ENCODE results near the gene THRSP. TPM values are rescaled to one million over a fixed set of nuclear protein-coding genes. Genes with fewer than 3 reads are reported as not detected.

The THRSP gene
- total RNA-seq, 1 experiment from 2014 or later = not detected

GRCh38 chr11:78067704-78068103 is 4.0 kb downstream of the THRSP start:
- H4K8ac ChIP-seq (replicated peaks; ENCODE audit: insufficient read length, low read depth, low read length) = no peak overlapping the region
- H2BK5ac ChIP-seq (ENCODE audit: insufficient read length, low read length) = no peak overlapping the region
- no peaks in the 10 kb centered on the region for H3K79me1 ChIP-seq (ENCODE audit: insufficient read depth, low read depth, low read length, poor library complexity, severe bottlenecking)
- no peak overlapping the region for H3K23ac ChIP-seq (ENCODE audit: insufficient read length, low read depth, low read length)
- H2BK20ac ChIP-seq (ENCODE audit: low read depth, low read length, poor library complexity, severe bottlenecking) = no peak overlapping the region
- no peaks in the 10 kb centered on the region for H3K4me1 ChIP-seq (ENCODE audit: insufficient read depth, low read length)
- no peak overlapping the region for H4K5ac ChIP-seq (ENCODE audit: insufficient read length, low read depth, low read length)
- no CpG with 5 or more reads among the region's 4 CpGs for WGBS (ENCODE audit: extremely low coverage, insufficient read length, low lambda C conversion rate)
- no peaks in the 10 kb centered on the region for H4K20me1 ChIP-seq (ENCODE audit: control insufficient read depth, insufficient read depth, insufficient read length)
- no peak overlapping the region for H2BK15ac ChIP-seq (ENCODE audit: low read depth, low read length)
- H3K79me2 ChIP-seq (ENCODE audit: insufficient read depth, low read length) = peaks cover 1% of the 10 kb centered on the region; the same call in 1 of the 2 replicates
- H3T11ph ChIP-seq (ENCODE audit: low read length) = no peak overlapping the region
- H3K9ac ChIP-seq (ENCODE audit: extremely low read depth, insufficient read length, low read length) = no peak overlapping the region
- H3K27me3 ChIP-seq (ENCODE audit: insufficient read depth, low read length) = no peaks in the 10 kb centered on the region
- H3K9me3 Mint-ChIP-seq = no peaks in the 10 kb centered on the region
- no peak overlapping the region for H3K4ac ChIP-seq (ENCODE audit: low read depth, low read length)
- no peak overlapping the region for H3K56ac ChIP-seq (ENCODE audit: insufficient read length, low read depth, low read length)
- H2AK5ac ChIP-seq (ENCODE audit: insufficient read length, low read length) = no peak overlapping the region
- peaks cover 21 to 48% (median 46%) of the 10 kb centered on the region in 3 experiments; a peak in 6 of 7 replicates for H3K36me3 Mint-ChIP-seq (ENCODE audit: insufficient read depth in 1 of 3, low read depth in 3 of 3)
- no peak overlapping the region for H3K27ac ChIP-seq (ENCODE audit: insufficient read length, low read depth, low read length)
- no peak overlapping the region for H3K4me2 ChIP-seq (ENCODE audit: insufficient read depth, insufficient read length, low read length)
- no peaks in the 10 kb centered on the region for H3K27me3 Mint-ChIP-seq (ENCODE audit: low read depth)
- no peak for DNase-seq
- H4K91ac ChIP-seq (ENCODE audit: insufficient read length, low read depth, low read length) = no peak overlapping the region
- no peak for TF ChIP-seq CTCF (conservative IDR thresholded peaks at IDR 0.05)
- H3K27ac Mint-ChIP-seq = no peak overlapping the region; a peak in 1 of 7 replicates
- H2BK12ac ChIP-seq (ENCODE audit: insufficient read length, low read depth, low read length) = no peak overlapping the region
- no peaks in the 10 kb centered on the region for H3K23me2 ChIP-seq (ENCODE audit: insufficient read length, low read depth, low read length, poor library complexity, severe bottlenecking)
- no peak overlapping the region for H3K18ac ChIP-seq (ENCODE audit: insufficient read length, low read depth, low read length)
- no peak overlapping the region for H3K14ac ChIP-seq (ENCODE audit: insufficient read depth, low read length)
- H2BK120ac ChIP-seq (ENCODE audit: low read depth, low read length, poor library complexity, severe bottlenecking) = no peak overlapping the region
- H3K9me3 ChIP-seq (ENCODE audit: control insufficient read depth, low read depth, low read length) = no peaks in the 10 kb centered on the region
- no peaks in the 10 kb centered on the region for H3K4me1 Mint-ChIP-seq
- H3K4me3 Mint-ChIP-seq = no peak overlapping the region
- H2AFZ ChIP-seq (ENCODE audit: low read length) = no peak overlapping the region

Data from H9 (cell line).